HG02759 (cell line): ENCODE measurements around the gene FAM120A.

Experiments
- ATAC-seq: cut with Tn5 transposase; IDR thresholded peaks from one replicate; pipeline ENCODE4 v1.9.1; 2021; ENCODE audit warnings: mild to moderate bottlenecking, moderate library complexity; ENCODE audit not compliant: unreplicated experiment

FAM120A gene

GRCh38 chr9:93591301-93592007 is 140.0 kb downstream of the FAM120A start:
- ATAC-seq = no peak

GRCh38 chr9:93592008-93592642 is 140.6 kb downstream of the FAM120A start:
- no peak for ATAC-seq

GRCh38 chr9:93592643-93593021 is 141.1 kb downstream of the FAM120A start:
- ATAC-seq = no peak

- ATAC-seq = no peak
Observed at GRCh38 chr9:93593144-93593658, 141.7 kb downstream of the FAM120A start.

GRCh38 chr9:93594041-93594756 is 142.7 kb downstream of the FAM120A start:
- ATAC-seq = no peak

- no peak for ATAC-seq
Observed at GRCh38 chr9:93595461-93595860, 144.0 kb downstream of the FAM120A start.

- no peak for ATAC-seq
Observed at GRCh38 chr9:93595861-93596365, 144.4 kb downstream of the FAM120A start.

- no peak for ATAC-seq
Observed at GRCh38 chr9:93596399-93596798, 144.9 kb downstream of the FAM120A start.

GRCh38 chr9:93597142-93597706 is 145.7 kb downstream of the FAM120A start:
- ATAC-seq = no peak

GRCh38 chr9:93597871-93598646 is 146.6 kb downstream of the FAM120A start:
- no peak for ATAC-seq

- no peak for ATAC-seq
Observed at GRCh38 chr9:93598647-93599241, 147.3 kb downstream of the FAM120A start.

- ATAC-seq = no peak
Observed at GRCh38 chr9:93599571-93600403, 148.3 kb downstream of the FAM120A start.

- no peak for ATAC-seq
Observed at GRCh38 chr9:93600504-93600903, 149.0 kb downstream of the FAM120A start.

- no peak for ATAC-seq
Observed at GRCh38 chr9:93601063-93601462, 149.6 kb downstream of the FAM120A start.

GRCh38 chr9:93601666-93602065 is 150.2 kb downstream of the FAM120A start:
- ATAC-seq = no peak

GRCh38 chr9:93603011-93603410 is 151.5 kb downstream of the FAM120A start:
- no peak for ATAC-seq

- no peak for ATAC-seq
Observed at GRCh38 chr9:93603906-93604326, 152.4 kb downstream of the FAM120A start.

GRCh38 chr9:93606187-93606586 is 154.7 kb downstream of the FAM120A start:
- ATAC-seq = no peak

- ATAC-seq = no peak
Observed at GRCh38 chr9:93610206-93610605, 158.7 kb downstream of the FAM120A start.
